Heart right ventricle (tissue), 16 donors: ENCODE measurements around the gene TTLL1. TPM values are rescaled to one million over a fixed set of nuclear protein-coding genes. Genes with fewer than 3 reads are reported as not detected.

Experiments used
- ATAC-seq, 8 donors: fragments of 200-7000 bp; cut with Tn5 transposase; one replicate each; pipeline ENCODE4 v1.9.1; 2020; ENCODE audit warnings: mild to moderate bottlenecking in 8 of 8, moderate library complexity in 8 of 8, moderate number of reproducible peaks in 1 of 8
- DNase-seq, 2 donors: peaks; one replicate each; pipeline ENCODE4 v3.0.0-alpha.2; 2020
- H3K27ac ChIP-seq, 10 donors: fragments of 200-600 bp; sonication (generic) in 2 of 10; one replicate each; pipeline versions ENCODE4 v1.5.0 to v1.8.0; 2020 to 2022; ENCODE audit warnings: mild to moderate bottlenecking in 3 of 10
- H3K27me3 ChIP-seq, 7 donors: fragments of 200-600 bp; one replicate each; pipeline ENCODE4 v1.8.0; 2021 to 2022; ENCODE audit warnings: mild to moderate bottlenecking in 2 of 7
- H3K36me3 ChIP-seq, 9 donors: fragments of 200-600 bp; sonication (generic) in 1 of 9; one replicate each; pipeline versions ENCODE4 v1.5.0 to v1.8.0; 2020 to 2022; ENCODE audit warnings: mild to moderate bottlenecking in 2 of 9
- H3K4me1 ChIP-seq, 9 donors: fragments of 200-600 bp; sonication (generic) in 1 of 9; one replicate each; pipeline versions ENCODE4 v1.5.0 to v1.8.0; 2020 to 2022; ENCODE audit warnings: mild to moderate bottlenecking in 4 of 9
- H3K4me3 ChIP-seq, 10 donors: fragments of 200-600 bp; sonication (generic) in 2 of 10; one replicate each; pipeline versions ENCODE4 v1.5.0 to v1.8.0; 2020 to 2022; ENCODE audit warnings: mild to moderate bottlenecking in 7 of 10, moderate library complexity in 2 of 10
- H3K9me3 ChIP-seq, 11 donors: fragments of 200-600 bp in 10 of 11; sonication (generic) in 2 of 11; one replicate each; pipeline versions ENCODE4 v1.5.0 to v1.8.0; 2013 to 2022; ENCODE audit warnings: mild to moderate bottlenecking in 2 of 11, control low read depth in 1 of 11, moderate library complexity in 1 of 11
- CTCF ChIP-seq, 9 donors: fragments of 200-600 bp; sonication (generic) in 2 of 9; IDR thresholded peaks; one replicate each; pipeline versions ENCODE4 v1.5.0 to v1.8.0; 2021 to 2022; ENCODE audit warnings: antibody characterized with exemption in 9 of 9, mild to moderate bottlenecking in 5 of 9, moderate library complexity in 1 of 9
- WGBS, 2 donors: extraction: QIAGEN DNeasy Blood & Tissue Kit; methylation state at CpG; one replicate each; pipeline ENCODE4 v1.1.7; 2013; ENCODE audit warnings: inconsistent platforms in 1 of 2; 5-methylcytosine and 5-hydroxymethylcytosine counted together
- intact Hi-C, 10 donors: fragments of 100-400 bp; cut with DNase I; formaldehyde crosslinking; loops; one replicate each; pipeline versions ENCODE4 v1.11.1 to v1.14.2; 2022
- polyA plus RNA-seq, 2 donors: library from polyadenylated mRNA; stranded (reverse); fragments of 200-250 nt; gene quantifications; one replicate each; pipeline ENCODE4 v1.2.3, GENCODE V29; 2013
- total RNA-seq, 10 donors: library from RNA; stranded (reverse); fragmentation: NEBNext Ultra II Directional in 3 of 10; extraction: Animal tissue kit (Norgen Biotek cat#: 25700) in 3 of 10; gene quantifications; one replicate each; pipeline versions ENCODE4 v1.2.1 to v1.2.4, GENCODE V29; 2021 to 2023
- donor health status: Arrhythmogenic right ventricular cardiomyopathy.
- donor health status: ischemic (EF 13 %, LVEDD 7.1; RV severe dilation, severe dysfunction).
- donor health status: healthy with polysubstance abuse.
- donor health status: DM: no; HTN: yes; CAD: no.
- donor health status: DM: no; HTN: no; CAD: no.
- donor health status: ischemic (EF 25% LVEDD 6.9; RV normal size, moderate dysfunction).
- donor health status: ischemic (EF 25% LVEDD 5.7; RV mildly dilated, moderate dysfunction).
- donor health status: healthy.
- donor health status: DM: yes; HTN: yes; CAD: no.
- donor health status: Ischemic cardiomyopathy.
- donor health status: ischemic (EF 35%, LVEDD 5.7; RV mildly dilated, moderate dysfunction).
- donor health status: nonischemic (EF 11% LVEDD 7.7; RV severe dilation, severe dysfunction).
- donor health status: DM: yes; HTN: yes; CAD: no.
- donor health status: PGD.
- donor health status: ischemic (EF 29% LVEDD 5.4; RV normal size, mild dysfunction).
- donor health status: nonischemic (EF 23%, LVEDD 6.1; RV moderate dilation, normal function).

Gene TTLL1
- total and polyA plus RNA-seq, 12 donors: 4.5 to 14.5 (median 10.6) TPM

- intact Hi-C loops: loop anchor here in 5 of 10 donors (2.0 to 10.0 kb wide), 4 partner anchors 37 to 255 kb away; no protein-coding TSS in a partner anchor
- H3K27me3 ChIP-seq: no peaks in the 10 kb centered on the region
- H3K4me3 ChIP-seq: no peak overlapping the region
- no peak overlapping the region for H3K27ac ChIP-seq
- no peak for ATAC-seq
- no peak for TF ChIP-seq CTCF (IDR thresholded peaks at IDR 0.05)
- 92 to 94% methylated on average over 13 of the region's 13 CpGs for WGBS, 2 donors
- no peaks in the 10 kb centered on the region for H3K36me3 ChIP-seq
- H3K9me3 ChIP-seq: no peaks in the 10 kb centered on the region
- DNase-seq: no peak
- H3K4me1 ChIP-seq: peaks cover 0 to 17% (median 0%) of the 10 kb centered on the region in 9 donors
Measured at GRCh38 chr22:43039800-43040199, 49.4 kb downstream of the TTLL1 start.

- peaks cover 0 to 24% (median 7%) of the 10 kb centered on the region in 9 donors for H3K4me1 ChIP-seq
- intact Hi-C loops: loop anchor here in 5 of 10 donors (2.0 to 10.0 kb wide), 4 partner anchors 38 to 254 kb away; no protein-coding TSS in a partner anchor
- H3K36me3 ChIP-seq: no peaks in the 10 kb centered on the region
- no peak overlapping the region for H3K4me3 ChIP-seq
- H3K9me3 ChIP-seq: no peaks in the 10 kb centered on the region
- WGBS, 2 donors: 93 to 97% methylated on average over 15 of the region's 15 CpGs
- H3K27ac ChIP-seq: no peak overlapping the region
- DNase-seq (no peak), ATAC-seq (no peak)
- no peak for TF ChIP-seq CTCF (IDR thresholded peaks at IDR 0.05)
- H3K27me3 ChIP-seq: no peaks in the 10 kb centered on the region
Measured at GRCh38 chr22:43038325-43038724, 50.9 kb downstream of the TTLL1 start.

GRCh38 chr22:43036282-43036829 is 52.8 kb downstream of the TTLL1 start:
- intact Hi-C loops: loop anchor here in 5 of 10 donors (5.0 to 10.0 kb wide), 3 partner anchors 169 to 252 kb away; no protein-coding TSS in a partner anchor

GRCh38 chr22:43035250-43035649 is 53.9 kb downstream of the TTLL1 start:
- no peak for TF ChIP-seq CTCF (IDR thresholded peaks at IDR 0.05)
- no peak overlapping the region for H3K4me3 ChIP-seq
- intact Hi-C loops: loop anchor here in 5 of 10 donors (5.0 to 10.0 kb wide), 3 partner anchors 168 to 250 kb away; no protein-coding TSS in a partner anchor
- H3K27me3 ChIP-seq: no peaks in the 10 kb centered on the region
- no peaks in the 10 kb centered on the region for H3K36me3 ChIP-seq
- DNase-seq (no peak), ATAC-seq (peak in 1 of 8 donors; percentile 19)
- H3K9me3 ChIP-seq: no peaks in the 10 kb centered on the region
- peaks cover 0 to 24% (median 7%) of the 10 kb centered on the region in 9 donors for H3K4me1 ChIP-seq
- no peak overlapping the region for H3K27ac ChIP-seq
- WGBS, 2 donors: 89 to 94% methylated on average over 9 of the region's 9 CpGs

More at GRCh38 chr22:43036282-43036829, 52.8 kb downstream of the TTLL1 start:
- peak; percentile 83 to 96 (median 93) for ATAC-seq
- peak overlapping the region in 2 of 10 donors; percentile 13 to 20 for H3K4me3 ChIP-seq
- TF ChIP-seq CTCF (IDR thresholded peaks at IDR 0.05): no peak
- peaks cover 0 to 24% (median 7%) of the 10 kb centered on the region in 9 donors for H3K4me1 ChIP-seq
- 45 to 47% methylated on average over 19 of the region's 19 CpGs for WGBS, 2 donors
- H3K9me3 ChIP-seq: no peaks in the 10 kb centered on the region
- H3K27me3 ChIP-seq: no peaks in the 10 kb centered on the region
- peak overlapping the region in 6 of 10 donors; percentile 25 to 60 (median 44) for H3K27ac ChIP-seq
- peak; percentile 75 for DNase-seq
- H3K36me3 ChIP-seq: no peaks in the 10 kb centered on the region
